Spleen (tissue), 7 donors: ENCODE data around the gene SYCE1.
"Not testable (repeated sequence)": the region's sequence is repeated elsewhere in the genome, so short reads cannot be mapped to it uniquely, and the experiment has no call there.

Experiments
- CTCF ChIP-seq, 11 experiments: fragments of 200-600 bp in 7 of 11; fragments of 450-650 bp in 4 of 11; sonication (generic) in 4 of 11; IDR thresholded peaks in 8 of 11; conservative IDR thresholded peaks in 3 of 11; 1 replicate in 7 of 11; 2 replicates in 4 of 11; pipeline versions ENCODE4 v1.4.0 to v1.8.0; 2016 to 2021; ENCODE audit warnings: antibody characterized with exemption in 11 of 11, inconsistent platforms in 4 of 11, mild to moderate bottlenecking in 1 of 11
- POLR2A ChIP-seq, 3 donors: fragments of 450-650 bp; IDR thresholded peaks; one replicate each; pipeline ENCODE4 v1.5.1; 2017; ENCODE audit warnings: antibody characterized with exemption in 3 of 3, mild to moderate bottlenecking in 1 of 3
- POLR2AphosphoS5 ChIP-seq, 3 donors: sonication (generic); formaldehyde crosslinking; IDR thresholded peaks; one replicate each; pipeline ENCODE4 v1.5.1; 2017; ENCODE audit warnings: antibody characterized with exemption in 3 of 3
- donor health status: DM: no; HTN: no; CAD: no; lungs with moderate emphysema.
- donor health status: DM: no; HTN: no; CAD: no.
- donor health status: DM: no; HTN: no; CAD: no.

- TF ChIP-seq CTCF (IDR thresholded peaks at IDR 0.05 in 8 of 11, conservative IDR thresholded peaks at IDR 0.05 in 3 of 11); POLR2A (IDR thresholded peaks at IDR 0.05); POLR2AphosphoS5 (IDR thresholded peaks at IDR 0.05): not testable (repeated sequence)
These were observed 23.9 kb downstream of the SYCE1 start for GRCh38 chr10:133541441-133541975.
